C4-2B (cell line): ENCODE results near the gene SPRTN.

Source experiments
- CTCF ChIP-seq: fragments of 450-650 bp; conservative IDR thresholded peaks from 2 replicates; pipeline ENCODE4 v1.5.1; 2017; ENCODE audit warnings: mild to moderate bottlenecking
- ZFX ChIP-seq: fragments of 450-650 bp; IDR thresholded peaks from 2 replicates; pipeline ENCODE4 v1.6.1; 2017

- TF ChIP-seq CTCF, result no peak
- TF ChIP-seq ZFX, result no peak
Measured at GRCh38 chr1:231384696-231385415, 46.8 kb downstream of the SPRTN start.
